IMR-90 (cell line): Measurements from ENCODE around the gene SLC17A8. TPM values are rescaled to one million over a fixed set of nuclear protein-coding genes. Genes with fewer than 3 reads are reported as not detected.
"Not testable (repeated sequence)": the region's sequence is repeated elsewhere in the genome, so short reads cannot be mapped to it uniquely, and the experiment has no call there.

Experiments
- ATAC-seq: fragments of 200-7000 bp; cut with Tn5 transposase; 2 replicates; pipeline ENCODE4 v1.9.1; 2020; ENCODE audit warnings: low read depth, mild to moderate bottlenecking, moderate library complexity
- BruUV-seq: library from RNA; stranded (reverse); fragments of 400-500 nt; replicated peaks from 2 replicates; lab custom pipeline; 2021; lab: Mats Ljungman, UMichigan
- CTCF ChIA-PET: fragments of 300-600 bp; formaldehyde crosslinking; extraction: SDS; loops from one replicate; lab custom pipeline; 2021; ENCODE audit warnings: antibody characterized with exemption; lab: Yijun Ruan, JAX
- POLR2A ChIA-PET: fragments of 300-600 bp; sonication (Branson Sonifier 250); formaldehyde crosslinking; loops from one replicate; lab custom pipeline; 2022; ENCODE audit warnings: antibody characterized with exemption; ENCODE audit not compliant: unreplicated experiment; lab: Charles Lee
- DNase-seq: peaks from one replicate; pipeline ENCODE4 v3.0.0; 2013
- H2AFZ ChIP-seq: replicated peaks from 2 replicates; pipeline ENCODE3; 2013; ENCODE audit warnings: low read length, mild to moderate bottlenecking; ENCODE audit not compliant: poor library complexity
- H2AK5ac ChIP-seq: 2 replicates; pipeline ENCODE4 v1.6.1; 2013; ENCODE audit warnings: low read depth, low read length, inconsistent platforms
- H2AK9ac ChIP-seq: replicated peaks from 2 replicates; pipeline ENCODE3; 2013; ENCODE audit warnings: mild to moderate bottlenecking, low read depth, low read length, moderate library complexity; ENCODE audit not compliant: poor library complexity
- H2BK120ac ChIP-seq: 2 replicates; pipeline ENCODE4 v1.6.1; 2013; ENCODE audit warnings: low read depth, low read length, inconsistent platforms
- H2BK15ac ChIP-seq: 3 replicates; pipeline ENCODE4 v1.6.1; 2013; ENCODE audit warnings: low read depth, low read length, inconsistent platforms
- H2BK20ac ChIP-seq: 2 replicates; pipeline ENCODE4 v1.6.1; 2013; ENCODE audit warnings: low read depth, mild to moderate bottlenecking, inconsistent platforms, low read length, moderate library complexity
- H2BK5ac ChIP-seq: 2 replicates; pipeline ENCODE4 v1.6.1; 2013; ENCODE audit warnings: mild to moderate bottlenecking, low read depth, low read length, inconsistent platforms; ENCODE audit not compliant: poor library complexity, severe bottlenecking
- H3K14ac ChIP-seq: replicated peaks from 2 replicates; pipeline ENCODE4 v1.6.1; 2013; ENCODE audit warnings: low read depth, low read length, inconsistent platforms
- H3K18ac ChIP-seq: 2 replicates; pipeline ENCODE4 v1.6.1; 2013; ENCODE audit warnings: low read depth, low read length, control low read depth
- H3K23ac ChIP-seq: 2 replicates; pipeline ENCODE4 v1.6.1; 2013; ENCODE audit warnings: low read depth, low read length, inconsistent platforms
- H3K27ac ChIP-seq: 2 replicates; pipeline ENCODE4 v1.5.1; 2013; ENCODE audit warnings: mild to moderate bottlenecking, control low read depth, low read length; ENCODE audit not compliant: insufficient read depth
- H3K27me3 ChIP-seq: 2 replicates; pipeline ENCODE4 v1.6.1; 2013; ENCODE audit warnings: low read length; ENCODE audit not compliant: control insufficient read depth, insufficient read depth
- H3K36me3 ChIP-seq: 2 replicates; pipeline ENCODE4 v1.6.1; 2013; ENCODE audit warnings: low read length, mixed read lengths; ENCODE audit not compliant: control insufficient read depth, insufficient read depth
- H3K4ac ChIP-seq: 2 replicates; pipeline ENCODE4 v1.6.1; 2013; ENCODE audit warnings: low read depth, low read length, inconsistent platforms
- H3K4me1 ChIP-seq: 2 replicates; pipeline ENCODE4 v1.6.1; 2013; ENCODE audit warnings: low read length, mixed read lengths; ENCODE audit not compliant: control insufficient read depth, insufficient read depth
- H3K4me2 ChIP-seq: 2 replicates; pipeline ENCODE4 v1.6.1; 2013; ENCODE audit warnings: low read depth, mild to moderate bottlenecking, control low read depth, low read length, moderate library complexity
- H3K4me3 ChIP-seq: 2 replicates; pipeline ENCODE4 v1.5.1; 2013; ENCODE audit warnings: low read depth, mild to moderate bottlenecking, control low read depth, low read length, moderate library complexity; ENCODE audit not compliant: insufficient read depth
- H3K56ac ChIP-seq: 2 replicates; pipeline ENCODE4 v1.6.1; 2013; ENCODE audit warnings: low read length, inconsistent platforms; ENCODE audit not compliant: insufficient read depth; ENCODE audit errors: extremely low read depth
- H3K79me1 ChIP-seq, 2 experiments: 2 replicates each; pipeline ENCODE4 v1.6.1; 2013; ENCODE audit warnings: low read length in 2 of 2, inconsistent platforms in 1 of 2, low read depth in 1 of 2
- H3K9ac ChIP-seq: 2 replicates; pipeline ENCODE4 v1.6.1; 2013; ENCODE audit warnings: low read depth, low read length, control low read depth
- H3K9me1 ChIP-seq: 2 replicates; pipeline ENCODE4 v1.6.1; 2013; ENCODE audit warnings: low read length, inconsistent platforms; ENCODE audit not compliant: insufficient read depth
- H3K9me3 ChIP-seq: 2 replicates; pipeline ENCODE4 v1.6.1; 2013; ENCODE audit warnings: low read length; ENCODE audit not compliant: control insufficient read depth, insufficient read depth
- H4K20me1 ChIP-seq: 2 replicates; pipeline ENCODE4 v1.6.1; 2013; ENCODE audit warnings: low read length, inconsistent platforms; ENCODE audit not compliant: insufficient read depth
- H4K5ac ChIP-seq: 2 replicates; pipeline ENCODE4 v1.6.1; 2013; ENCODE audit warnings: mild to moderate bottlenecking, low read depth, low read length, control low read depth
- H4K8ac ChIP-seq, 2 experiments: 2 replicates each; pipeline ENCODE4 v1.6.1; 2013; ENCODE audit warnings: low read depth in 2 of 2, low read length in 2 of 2, control low read depth in 1 of 2, inconsistent platforms in 1 of 2
- H4K91ac ChIP-seq: 2 replicates; pipeline ENCODE4 v1.6.1; 2013; ENCODE audit warnings: low read depth, low read length, inconsistent platforms; ENCODE audit not compliant: insufficient read depth
- BHLHE40 ChIP-seq: fragments of 150-350 bp; IDR thresholded peaks from 2 replicates; pipeline ENCODE4 v1.6.1; 2016; ENCODE audit warnings: mild to moderate bottlenecking, low read depth, low read length
- FOS ChIP-seq: fragments of 150-350 bp; IDR thresholded peaks from 2 replicates; pipeline ENCODE4 v1.6.1; 2016; ENCODE audit warnings: low read depth, low read length
- MXI1 ChIP-seq: IDR thresholded peaks from 2 replicates; pipeline ENCODE4 v1.6.1; 2012; ENCODE audit warnings: low read depth, mild to moderate bottlenecking, low read length, moderate library complexity, borderline replicate concordance
- POLR2A ChIP-seq: IDR thresholded peaks from 2 replicates; pipeline ENCODE4 v1.6.1; 2012; ENCODE audit warnings: mild to moderate bottlenecking, low read depth, low read length
- RCOR1 ChIP-seq: IDR thresholded peaks from 2 replicates; pipeline ENCODE4 v1.6.1; 2012; ENCODE audit warnings: mild to moderate bottlenecking, low read length, improper control_type of control experiment; ENCODE audit not compliant: insufficient replicate concordance
- WGBS, 2 experiments: methylation state at CpG; one replicate each; pipeline versions ENCODE4 v1.1.5 to v1.1.7; 2013; ENCODE audit warnings: missing lambda C conversion rate in 2 of 2; ENCODE audit not compliant: insufficient read length in 1 of 2; ENCODE audit errors: extremely low coverage in 2 of 2; 5-methylcytosine and 5-hydroxymethylcytosine counted together
- dilution Hi-C: fragments of 300-500 bp; cut with HindIII; formaldehyde crosslinking; loops from one replicate; pipeline ENCODE4 v1.14.3; 2018; ENCODE audit warnings: low sequenced_read_pairs; ENCODE audit not compliant: unreplicated experiment
- in situ Hi-C: fragments of 300-500 bp; cut with MboI; formaldehyde crosslinking; loops from 3 replicates; pipeline ENCODE4 v1.14.3; 2019; ENCODE audit warnings: low sequenced_read_pairs, inconsistent platforms, mixed read lengths
- intact Hi-C: fragments of 100-400 bp; cut with micrococcal nuclease; formaldehyde crosslinking; loops from 2 replicates; pipeline ENCODE4 v1.10.0; 2022
- polyA plus RNA-seq, 3 experiments: library from polyadenylated mRNA; depleted of rRNA; stranded (reverse); fragments of >200 nt; gene quantifications; 2 replicates each; pipeline ENCODE4 v1.2.3, GENCODE V29; 2012; ENCODE audit warnings: low replicate concordance in 1 of 3
- total RNA-seq: library from RNA; depleted of rRNA; stranded (reverse); fragments of >200 nt; gene quantifications from 2 replicates; pipeline ENCODE4 v1.2.3, GENCODE V29; 2012
- TF ChIP-seq, protein P1 (sequence below): fragments of 150-350 bp; IDR thresholded peaks from 2 replicates; pipeline ENCODE4 v1.6.1; 2017; ENCODE audit warnings: mild to moderate bottlenecking, antibody characterized with exemption, low read length, low read depth
- TF ChIP-seq, protein P2 (sequence below): fragments of 150-350 bp; IDR thresholded peaks from 2 replicates; pipeline ENCODE4 v1.6.1; 2016; ENCODE audit warnings: low read depth, mild to moderate bottlenecking, low read length, moderate library complexity, borderline replicate concordance

Gene SLC17A8
- total and polyA plus RNA-seq, 2 of the 4 experiments (the other 2 are of a cell fraction), result not detected

DNA sequence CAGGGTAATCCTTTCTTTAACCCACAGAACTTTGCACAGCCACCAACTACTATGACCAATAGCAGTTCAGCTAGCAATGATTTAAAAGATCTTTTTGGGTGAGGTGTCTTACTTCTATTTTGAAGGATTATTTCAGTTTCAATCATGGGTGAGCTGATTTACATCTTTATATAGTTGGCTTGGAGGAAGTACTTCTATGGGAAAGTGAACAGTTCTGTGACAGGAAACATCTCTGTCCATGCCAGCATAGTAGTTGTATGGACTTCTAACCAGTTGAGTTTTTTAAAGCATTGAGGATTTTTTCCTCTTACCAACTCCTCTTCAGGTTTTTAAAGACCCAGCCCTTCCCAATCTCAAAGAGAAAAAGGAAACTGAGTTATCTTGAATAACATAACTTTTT, 17.8 kb upstream of the SLC17A8 start:
- Histone ChIP-seq H3K23ac (no peak overlapping the region), H3K4me3 (no peak overlapping the region), H4K8ac (no peak overlapping the region), H3K9me3 (no peaks in the 10 kb centered on the region), H4K91ac (no peak overlapping the region), H3K79me1 (no peaks in the 10 kb centered on the region; a peak in 1 of 4 replicates), H3K4me2 (no peak overlapping the region), H2AK9ac (no peak overlapping the region), H2BK5ac (no peak overlapping the region), H2AFZ (no peak overlapping the region), H3K14ac (no peak overlapping the region), H2BK120ac (no peak overlapping the region), H3K18ac (no peak overlapping the region), H3K9me1 (no peaks in the 10 kb centered on the region), H3K36me3 (peaks cover 14% of the 10 kb centered on the region), H3K9ac (no peak overlapping the region), H4K5ac (no peak overlapping the region), H3K56ac (no peak overlapping the region), H3K27me3 (no peaks in the 10 kb centered on the region), H2BK20ac (no peak overlapping the region), H2AK5ac (no peak overlapping the region), H3K4me1 (no peaks in the 10 kb centered on the region), H2BK15ac (no peak overlapping the region), H4K20me1 (no peaks in the 10 kb centered on the region), H3K27ac (no peak overlapping the region), H3K4ac (no peak overlapping the region)
- in situ Hi-C loops, result no loop called here
- dilution Hi-C loops, result no loop called here
- CTCF ChIA-PET, result no interaction called here
- no TSS peak for BruUV-seq
- ATAC-seq, result no peak
- intact Hi-C loops, result no loop called here
- TF ChIP-seq POLR2A, result no peak
- TF ChIP-seq, protein P1, sequence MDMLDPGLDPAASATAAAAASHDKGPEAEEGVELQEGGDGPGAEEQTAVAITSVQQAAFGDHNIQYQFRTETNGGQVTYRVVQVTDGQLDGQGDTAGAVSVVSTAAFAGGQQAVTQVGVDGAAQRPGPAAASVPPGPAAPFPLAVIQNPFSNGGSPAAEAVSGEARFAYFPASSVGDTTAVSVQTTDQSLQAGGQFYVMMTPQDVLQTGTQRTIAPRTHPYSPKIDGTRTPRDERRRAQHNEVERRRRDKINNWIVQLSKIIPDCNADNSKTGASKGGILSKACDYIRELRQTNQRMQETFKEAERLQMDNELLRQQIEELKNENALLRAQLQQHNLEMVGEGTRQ, result no peak
- TF ChIP-seq BHLHE40, result no peak
- no peak for TF ChIP-seq FOS
- no peak for TF ChIP-seq RCOR1
- TF ChIP-seq MXI1, result no peak
- TF ChIP-seq, protein P2, sequence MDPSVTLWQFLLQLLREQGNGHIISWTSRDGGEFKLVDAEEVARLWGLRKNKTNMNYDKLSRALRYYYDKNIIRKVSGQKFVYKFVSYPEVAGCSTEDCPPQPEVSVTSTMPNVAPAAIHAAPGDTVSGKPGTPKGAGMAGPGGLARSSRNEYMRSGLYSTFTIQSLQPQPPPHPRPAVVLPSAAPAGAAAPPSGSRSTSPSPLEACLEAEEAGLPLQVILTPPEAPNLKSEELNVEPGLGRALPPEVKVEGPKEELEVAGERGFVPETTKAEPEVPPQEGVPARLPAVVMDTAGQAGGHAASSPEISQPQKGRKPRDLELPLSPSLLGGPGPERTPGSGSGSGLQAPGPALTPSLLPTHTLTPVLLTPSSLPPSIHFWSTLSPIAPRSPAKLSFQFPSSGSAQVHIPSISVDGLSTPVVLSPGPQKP, result no peak
- POLR2A ChIA-PET, result no interaction called here
- DNase-seq, result no peak

DNA sequence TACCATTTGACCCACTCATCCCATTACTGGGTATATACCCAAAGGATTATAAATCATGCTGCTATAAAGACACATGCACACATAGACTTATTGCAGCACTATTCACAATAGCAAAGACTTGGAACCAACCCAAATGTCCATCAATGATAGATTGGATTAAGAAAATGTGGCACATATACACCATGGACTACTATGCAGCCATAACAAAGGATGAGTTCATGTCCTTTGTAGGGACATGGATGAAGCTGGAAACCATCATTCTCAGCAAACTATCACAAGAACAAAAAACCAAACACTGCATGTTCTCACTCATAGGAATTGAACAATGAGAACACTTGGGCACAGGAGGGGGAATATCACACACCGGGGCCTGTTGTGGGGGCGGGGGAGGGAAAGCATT, 14.0 kb upstream of the SLC17A8 start:
- H3K4me2 ChIP-seq, H2BK15ac ChIP-seq, intact Hi-C loops, in situ Hi-C loops, H4K5ac ChIP-seq, H3K27me3 ChIP-seq, BruUV-seq, POLR2A ChIA-PET, dilution Hi-C loops, H3K4me3 ChIP-seq, H2AK9ac ChIP-seq, H2AFZ ChIP-seq, H3K4ac ChIP-seq, H2BK20ac ChIP-seq, H3K9ac ChIP-seq, H3K79me1 ChIP-seq, H3K18ac ChIP-seq, H2BK120ac ChIP-seq, ATAC-seq, H4K91ac ChIP-seq, H3K23ac ChIP-seq, H2AK5ac ChIP-seq, H3K56ac ChIP-seq, DNase-seq, H2BK5ac ChIP-seq, H3K4me1 ChIP-seq, CTCF ChIA-PET, H3K14ac ChIP-seq, H4K20me1 ChIP-seq, H3K9me1 ChIP-seq, H3K27ac ChIP-seq, H3K36me3 ChIP-seq, H3K9me3 ChIP-seq, H4K8ac ChIP-seq: not testable (repeated sequence)
- no CpG with 5 or more reads among the region's 2 CpGs for WGBS, 2 experiments
